Measurements from ENCODE around the gene HCK. TPM values are rescaled to one million over a fixed set of nuclear protein-coding genes. Genes with fewer than 3 reads are reported as not detected.

HCK gene
- total and polyA plus RNA-seq, 9 of the 15 experiments (the other 6 are each of a cell fraction or from before 2014, with no cell fraction given) = 0.09 to 0.51 (median 0.27) TPM; not detected in 6

DNA sequence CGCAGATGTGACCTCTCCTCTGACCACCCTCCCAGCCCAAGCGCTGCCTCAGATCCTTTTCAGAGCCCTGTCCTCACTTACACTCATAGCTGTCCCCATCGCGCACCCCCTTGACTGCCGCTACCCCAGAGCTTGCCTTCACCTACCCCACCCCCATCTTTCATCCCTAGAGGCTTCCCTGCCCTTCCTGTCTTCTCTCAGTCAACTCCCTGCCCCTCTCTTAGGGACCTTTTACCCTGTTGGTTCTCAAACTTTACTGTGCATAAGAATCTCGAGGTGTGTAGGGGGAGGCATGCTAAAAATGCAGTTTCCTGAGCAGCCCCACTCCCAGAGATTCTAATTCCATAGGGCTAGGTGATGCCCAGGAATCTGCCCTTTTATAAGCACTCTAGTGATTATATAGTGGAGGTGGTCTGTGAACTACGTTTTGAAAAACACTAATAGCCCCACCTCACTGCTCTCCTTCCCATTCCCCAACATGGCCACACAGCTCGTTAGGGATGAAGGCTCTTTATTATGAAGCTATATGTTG is 58.2 kb downstream of the HCK start:
- DNase-seq (ENCODE audit: extremely low read depth in 1 of 4, low spot score in 3 of 4) (no peak), FAIRE-seq (peak; percentile 48), ATAC-seq (no peak)
- H3K4me1 ChIP-seq (replicated peaks in 1 of 2; ENCODE audit: control insufficient read depth in 2 of 2, insufficient read depth in 2 of 2, low read length in 2 of 2) = peaks cover 0 to 8% of the 10 kb centered on the region in 2 experiments; a peak in 2 of 5 replicates
- H3K9ac ChIP-seq (ENCODE audit: insufficient read depth in 1 of 2, low read depth in 2 of 2, low read length in 2 of 2) = peak overlapping the region; percentile 97 to 100
- H4K20me1 ChIP-seq (replicated peaks; ENCODE audit: control insufficient read depth, insufficient read depth, low read length) = peaks cover 13% of the 10 kb centered on the region; the same call in 1 of the 2 replicates
- H2AFZ ChIP-seq (ENCODE audit: low read depth, low read length) = peak overlapping the region; percentile 100
- TF ChIP-seq PML (IDR thresholded peaks at IDR 0.05; ENCODE audit: low read length) (0 out of 2 replicates have a peak, but pooled peaks have one; percentile 23), LEF1 (IDR thresholded peaks at IDR 0.05) (no peak), THRB (CRISPR knock-in tag; conservative IDR thresholded peaks at IDR 0.05) (0 out of 2 replicates have a peak, but pooled peaks have one; percentile 27), FOXP1 (CRISPR knock-in tag; IDR thresholded peaks at IDR 0.05) (peak; percentile 19; the same call in 1 of the 2 replicates), HMGN3 (IDR thresholded peaks at IDR 0.05; ENCODE audit: borderline replicate concordance, extremely low read depth, insufficient read length, low read depth, low read length) (no peak), NFIC (IDR thresholded peaks at IDR 0.05) (no peak), OTX1 (CRISPR knock-in tag; IDR thresholded peaks at IDR 0.05) (0 out of 2 replicates have a peak, but pooled peaks have one; percentile 19), CBX3 (IDR thresholded peaks at IDR 0.05; ENCODE audit: borderline replicate concordance in 1 of 2, low read length in 2 of 2) (no peak), TCFL5 (CRISPR knock-in tag; conservative IDR thresholded peaks at IDR 0.05) (no peak), BRD4 (IDR thresholded peaks at IDR 0.05) (peak; percentile 7; the same call in 1 of the 2 replicates)
- TF ChIP-seq, protein P1, sequence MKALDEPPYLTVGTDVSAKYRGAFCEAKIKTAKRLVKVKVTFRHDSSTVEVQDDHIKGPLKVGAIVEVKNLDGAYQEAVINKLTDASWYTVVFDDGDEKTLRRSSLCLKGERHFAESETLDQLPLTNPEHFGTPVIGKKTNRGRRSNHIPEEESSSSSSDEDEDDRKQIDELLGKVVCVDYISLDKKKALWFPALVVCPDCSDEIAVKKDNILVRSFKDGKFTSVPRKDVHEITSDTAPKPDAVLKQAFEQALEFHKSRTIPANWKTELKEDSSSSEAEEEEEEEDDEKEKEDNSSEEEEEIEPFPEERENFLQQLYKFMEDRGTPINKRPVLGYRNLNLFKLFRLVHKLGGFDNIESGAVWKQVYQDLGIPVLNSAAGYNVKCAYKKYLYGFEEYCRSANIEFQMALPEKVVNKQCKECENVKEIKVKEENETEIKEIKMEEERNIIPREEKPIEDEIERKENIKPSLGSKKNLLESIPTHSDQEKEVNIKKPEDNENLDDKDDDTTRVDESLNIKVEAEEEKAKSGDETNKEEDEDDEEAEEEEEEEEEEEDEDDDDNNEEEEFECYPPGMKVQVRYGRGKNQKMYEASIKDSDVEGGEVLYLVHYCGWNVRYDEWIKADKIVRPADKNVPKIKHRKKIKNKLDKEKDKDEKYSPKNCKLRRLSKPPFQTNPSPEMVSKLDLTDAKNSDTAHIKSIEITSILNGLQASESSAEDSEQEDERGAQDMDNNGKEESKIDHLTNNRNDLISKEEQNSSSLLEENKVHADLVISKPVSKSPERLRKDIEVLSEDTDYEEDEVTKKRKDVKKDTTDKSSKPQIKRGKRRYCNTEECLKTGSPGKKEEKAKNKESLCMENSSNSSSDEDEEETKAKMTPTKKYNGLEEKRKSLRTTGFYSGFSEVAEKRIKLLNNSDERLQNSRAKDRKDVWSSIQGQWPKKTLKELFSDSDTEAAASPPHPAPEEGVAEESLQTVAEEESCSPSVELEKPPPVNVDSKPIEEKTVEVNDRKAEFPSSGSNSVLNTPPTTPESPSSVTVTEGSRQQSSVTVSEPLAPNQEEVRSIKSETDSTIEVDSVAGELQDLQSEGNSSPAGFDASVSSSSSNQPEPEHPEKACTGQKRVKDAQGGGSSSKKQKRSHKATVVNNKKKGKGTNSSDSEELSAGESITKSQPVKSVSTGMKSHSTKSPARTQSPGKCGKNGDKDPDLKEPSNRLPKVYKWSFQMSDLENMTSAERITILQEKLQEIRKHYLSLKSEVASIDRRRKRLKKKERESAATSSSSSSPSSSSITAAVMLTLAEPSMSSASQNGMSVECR (CRISPR knock-in tag; IDR thresholded peaks at IDR 0.05) = 0 out of 2 replicates have a peak, but pooled peaks have one; percentile 12
- TF ChIP-seq, protein P2, sequence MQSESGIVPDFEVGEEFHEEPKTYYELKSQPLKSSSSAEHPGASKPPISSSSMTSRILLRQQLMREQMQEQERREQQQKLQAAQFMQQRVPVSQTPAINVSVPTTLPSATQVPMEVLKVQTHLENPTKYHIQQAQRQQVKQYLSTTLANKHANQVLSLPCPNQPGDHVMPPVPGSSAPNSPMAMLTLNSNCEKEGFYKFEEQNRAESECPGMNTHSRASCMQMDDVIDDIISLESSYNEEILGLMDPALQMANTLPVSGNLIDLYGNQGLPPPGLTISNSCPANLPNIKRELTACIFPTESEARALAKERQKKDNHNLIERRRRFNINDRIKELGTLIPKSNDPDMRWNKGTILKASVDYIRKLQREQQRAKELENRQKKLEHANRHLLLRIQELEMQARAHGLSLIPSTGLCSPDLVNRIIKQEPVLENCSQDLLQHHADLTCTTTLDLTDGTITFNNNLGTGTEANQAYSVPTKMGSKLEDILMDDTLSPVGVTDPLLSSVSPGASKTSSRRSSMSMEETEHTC (IDR thresholded peaks at IDR 0.05) = no peak
- peaks cover under 1 to 7% of the 10 kb centered on the region in 2 experiments; a peak in 2 of 5 replicates for H3K27me3 ChIP-seq (ENCODE audit: control insufficient read depth in 2 of 2, insufficient read depth in 2 of 2, low read length in 2 of 2)
- no peaks in the 10 kb centered on the region for H3K9me1 ChIP-seq (ENCODE audit: control insufficient read depth, insufficient read depth, low read length)
- in situ Hi-C loops (cut with MboI) (no loop called here), intact Hi-C loops (cut with micrococcal nuclease) (no loop called here)
- ChIA-PET CTCF (ENCODE audit: low intra/inter-chr PET ratio) (no interaction called here), POLR2A (interaction anchor here (0.6 to 1.1 kb wide), 6 partner anchors 8 to 272 kb away, joined by 3 to 4 read pairs (median 3); no protein-coding TSS in a partner anchor)
- no peaks in the 10 kb centered on the region; the same call in 1 of the 2 replicates for H3K9me3 ChIP-seq (replicated peaks; ENCODE audit: control insufficient read depth, insufficient read depth, low read depth, low read length)
- peak overlapping the region; percentile 100 for H3K4me2 ChIP-seq (ENCODE audit: insufficient read depth, low read length)
- BruUV-seq (replicated peaks) = no TSS peak
- peaks cover 22% of the 10 kb centered on the region for H3K36me3 ChIP-seq (ENCODE audit: control insufficient read depth, insufficient read depth, low read length)
- peaks cover 56% of the 10 kb centered on the region for H3K79me2 ChIP-seq (ENCODE audit: control insufficient read depth, insufficient read depth, low read length)
- H3K27ac ChIP-seq (ENCODE audit: extremely low read depth, low read depth, low read length) = peak overlapping the region; percentile 100
- 3% methylated on average over 8 of the region's 8 CpGs for WGBS (ENCODE audit: insufficient coverage, low coverage, missing lambda C conversion rate)
- peak overlapping the region; percentile 89 for H3K4me3 ChIP-seq

All from K562 (cell line).